Stimulated activated CD4-positive, alpha-beta T cell treated with anti-CD3 and anti-CD28 coated beads, Interleukin-1b, Interleukin-23, amount 100 ng/mL, for 4 hours (primary cell): Measurements from ENCODE around the gene SRCAP.

Source experiments
- DNase-seq, 2 donors: peaks; one replicate each; pipeline ENCODE4 v3.0.0-alpha.2; 2020; ENCODE audit warnings: low read depth in 2 of 2

SRCAP gene

DNA sequence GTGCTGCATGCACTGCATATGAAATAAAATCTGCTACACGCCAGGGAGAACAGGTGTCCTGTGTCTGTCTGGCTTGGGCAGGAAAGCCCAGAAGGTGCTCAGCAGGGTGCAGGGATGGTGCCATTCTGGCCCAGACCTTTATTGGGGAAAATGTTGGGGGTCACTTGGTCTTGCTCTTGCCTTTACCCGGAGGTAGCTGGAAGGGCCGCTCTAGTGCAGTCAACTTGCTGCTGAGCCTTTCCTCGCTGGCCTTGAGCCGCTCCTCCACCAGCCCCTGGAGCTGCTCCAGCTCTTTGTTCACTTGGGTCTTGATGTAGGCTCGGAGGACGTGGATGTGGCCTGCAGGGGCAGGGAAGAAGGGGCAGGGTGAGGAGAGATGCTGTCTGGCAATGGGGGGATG, 58.3 kb downstream of the SRCAP start:
- DNase-seq = no peak

DNA sequence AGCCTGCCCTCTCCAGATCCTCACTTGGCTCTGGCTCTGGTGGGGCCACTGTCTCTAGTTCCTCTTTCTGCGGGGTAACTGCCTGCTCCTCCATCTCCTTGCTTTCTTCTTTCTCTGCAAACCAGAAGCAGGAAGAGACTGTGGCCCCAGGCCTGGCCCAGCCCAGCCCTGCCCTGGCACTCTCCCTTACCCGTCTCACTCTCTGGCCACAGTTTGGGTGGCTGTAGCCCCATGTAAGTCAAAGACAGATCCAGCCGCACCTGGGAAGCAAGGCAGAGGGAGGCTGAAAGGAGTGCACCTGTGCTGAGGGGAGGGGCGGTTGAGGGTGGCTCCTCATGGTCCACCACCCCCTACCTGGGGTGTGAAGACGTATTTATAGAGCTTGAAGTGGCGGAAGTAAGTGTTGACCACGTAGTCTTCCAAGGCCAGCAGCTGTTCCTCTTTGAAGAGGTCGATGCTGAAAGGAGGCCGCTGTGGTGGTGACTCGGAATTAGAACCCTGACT, 60.1 kb downstream of the SRCAP start:
- DNase-seq = no peak

DNA sequence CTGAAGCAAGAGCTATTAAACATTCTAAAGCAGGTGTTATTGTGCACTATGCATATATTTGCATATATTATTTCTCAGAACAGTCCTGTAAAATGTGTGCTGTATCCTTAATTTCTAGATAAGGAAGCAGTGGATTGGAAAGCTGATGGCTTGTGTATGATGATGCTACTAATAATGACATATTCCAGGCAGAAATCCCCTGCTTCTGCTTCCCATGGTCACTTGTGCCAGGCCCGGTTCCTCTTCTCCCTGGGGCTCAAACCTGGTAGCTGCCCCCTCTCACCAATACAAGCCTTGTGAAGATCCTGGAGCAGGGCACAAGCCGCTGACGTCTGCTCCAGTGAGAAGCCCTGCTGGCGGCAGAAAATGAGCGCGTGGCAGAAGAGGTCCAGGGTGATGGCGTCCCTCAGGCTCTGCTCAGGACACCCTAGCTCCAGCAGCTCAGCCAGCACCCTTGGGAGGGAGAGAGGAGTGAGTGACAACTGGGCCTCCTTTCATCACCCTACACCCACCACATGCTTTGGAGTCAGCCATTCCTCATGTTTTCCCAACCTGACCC, 61.1 kb downstream of the SRCAP start:
- no peak for DNase-seq

DNA sequence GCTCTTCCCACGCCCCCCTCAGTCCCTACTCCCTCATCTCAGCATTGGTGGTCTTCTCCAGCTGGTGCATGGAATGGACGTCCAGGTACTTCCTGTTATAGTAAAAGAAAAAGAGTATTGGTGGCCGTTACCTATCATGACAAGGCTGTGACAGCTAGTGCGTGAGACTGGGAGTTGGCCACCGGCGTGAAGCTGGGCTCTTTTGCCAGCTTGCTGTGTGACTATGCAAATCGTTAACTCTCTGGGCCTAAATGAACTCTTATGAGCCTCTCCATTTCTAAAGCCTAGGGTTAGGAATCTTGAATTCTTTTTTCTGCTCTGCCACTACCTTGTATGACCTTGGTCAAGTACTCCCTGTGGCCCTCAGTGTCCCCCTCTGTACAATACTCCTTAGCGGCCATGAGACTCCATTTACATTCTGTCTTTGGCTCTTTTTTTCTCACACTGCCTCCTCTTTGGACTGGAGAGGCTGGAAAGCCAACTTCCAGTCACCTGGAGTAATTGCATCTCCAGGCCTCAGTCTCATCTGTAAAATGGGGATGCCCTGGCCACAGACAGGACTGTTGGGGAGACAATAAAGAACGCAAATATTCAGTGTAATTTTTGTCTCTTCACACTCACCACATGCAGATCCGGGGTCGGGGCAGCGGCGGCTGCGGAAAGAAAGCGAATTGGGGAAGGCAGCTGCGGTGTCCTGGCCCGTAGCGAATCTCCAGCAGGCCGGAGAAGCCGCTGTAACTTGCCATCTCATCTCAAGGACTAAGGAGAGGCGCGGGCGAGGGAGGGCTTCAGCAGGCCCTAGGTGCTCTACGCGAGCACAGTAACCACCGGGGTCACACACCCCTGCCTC, 61.8 kb downstream of the SRCAP start:
- no peak for DNase-seq

DNA sequence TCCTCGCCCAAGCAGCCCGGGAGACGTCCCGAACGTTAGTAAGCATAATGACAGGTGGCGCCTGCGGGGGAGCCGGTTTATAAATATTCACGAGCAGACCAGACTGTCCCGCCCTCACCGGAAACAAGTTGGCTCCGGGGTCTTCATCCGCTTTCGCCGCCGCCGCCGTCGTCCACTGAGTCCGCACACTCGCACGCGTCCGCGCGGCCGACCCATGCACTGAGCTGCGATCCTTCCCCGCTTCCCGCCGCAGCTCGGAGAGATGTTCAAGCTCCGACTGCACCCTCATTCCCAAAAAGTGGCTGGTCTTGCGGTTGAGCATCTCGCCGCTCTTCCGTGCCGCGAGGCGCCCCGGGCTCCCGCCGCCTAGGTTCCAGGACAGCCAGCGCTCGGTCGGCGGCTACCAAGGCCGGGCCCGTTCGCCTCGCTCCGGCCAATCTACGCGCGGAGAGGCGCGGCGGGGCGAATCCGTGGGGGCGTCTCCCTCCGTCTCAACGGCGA, 62.5 kb downstream of the SRCAP start:
- peak in 1 of 2 donors; percentile 37 for DNase-seq

DNA sequence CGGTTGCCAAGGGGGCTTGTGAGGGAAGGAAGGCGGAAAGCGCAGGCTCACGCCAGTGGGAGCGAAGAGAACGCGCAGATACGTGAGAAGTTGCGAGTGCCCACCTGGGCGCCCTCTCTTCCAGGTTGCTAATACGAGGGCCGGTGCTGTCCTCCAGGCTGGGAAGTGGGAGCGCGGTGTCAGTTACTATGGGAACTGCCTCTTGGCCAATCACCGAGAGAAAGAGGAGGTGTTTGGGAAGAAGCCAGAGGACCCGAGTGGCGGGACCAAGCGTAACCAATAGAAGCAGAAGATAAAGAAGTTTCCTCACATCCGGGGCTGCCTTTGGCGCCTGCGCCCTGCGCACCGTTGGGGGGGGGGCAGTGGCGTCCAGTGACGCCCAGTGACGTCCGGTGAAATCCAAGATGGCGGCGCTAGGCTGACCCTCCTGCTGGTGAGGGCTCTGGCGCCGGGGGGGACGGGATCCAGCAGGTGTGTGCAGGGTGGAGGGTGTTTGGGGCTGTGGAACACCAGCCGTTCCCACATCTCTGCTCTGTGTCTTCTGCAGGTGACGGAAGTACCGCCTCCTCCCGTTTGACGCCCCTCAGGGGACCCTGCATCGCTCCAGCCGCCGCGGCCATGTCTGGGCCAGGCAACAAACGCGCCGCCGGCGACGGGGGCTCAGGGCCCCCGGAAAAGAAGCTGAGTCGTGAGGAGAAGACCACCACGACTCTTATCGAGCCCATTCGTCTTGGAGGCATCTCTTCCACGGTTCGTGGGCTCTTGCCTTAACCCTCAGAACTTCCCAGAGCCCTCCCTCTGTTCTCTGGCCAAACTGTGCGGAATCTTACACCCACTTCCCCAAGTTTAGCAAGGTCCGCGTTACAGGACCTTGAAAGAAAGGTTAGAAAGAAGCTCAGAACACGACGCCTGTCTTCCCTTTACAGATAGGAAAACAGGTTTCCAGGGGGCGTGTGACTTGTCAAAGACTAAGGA, 63.2 kb downstream of the SRCAP start, which contains the start of the genes CFAP119 and RNF40:
CFAP119 (minus strand) TSS at position 135 of the 975 bp plus-strand sequence. CDS start 314 bp downstream, outside the sequence.
RNF40 (plus strand) TSS at position 395 of the 975 bp plus-strand sequence; CDS start at position 619, 224 bp downstream.
- DNase-seq = peak; percentile 74 to 82

DNA sequence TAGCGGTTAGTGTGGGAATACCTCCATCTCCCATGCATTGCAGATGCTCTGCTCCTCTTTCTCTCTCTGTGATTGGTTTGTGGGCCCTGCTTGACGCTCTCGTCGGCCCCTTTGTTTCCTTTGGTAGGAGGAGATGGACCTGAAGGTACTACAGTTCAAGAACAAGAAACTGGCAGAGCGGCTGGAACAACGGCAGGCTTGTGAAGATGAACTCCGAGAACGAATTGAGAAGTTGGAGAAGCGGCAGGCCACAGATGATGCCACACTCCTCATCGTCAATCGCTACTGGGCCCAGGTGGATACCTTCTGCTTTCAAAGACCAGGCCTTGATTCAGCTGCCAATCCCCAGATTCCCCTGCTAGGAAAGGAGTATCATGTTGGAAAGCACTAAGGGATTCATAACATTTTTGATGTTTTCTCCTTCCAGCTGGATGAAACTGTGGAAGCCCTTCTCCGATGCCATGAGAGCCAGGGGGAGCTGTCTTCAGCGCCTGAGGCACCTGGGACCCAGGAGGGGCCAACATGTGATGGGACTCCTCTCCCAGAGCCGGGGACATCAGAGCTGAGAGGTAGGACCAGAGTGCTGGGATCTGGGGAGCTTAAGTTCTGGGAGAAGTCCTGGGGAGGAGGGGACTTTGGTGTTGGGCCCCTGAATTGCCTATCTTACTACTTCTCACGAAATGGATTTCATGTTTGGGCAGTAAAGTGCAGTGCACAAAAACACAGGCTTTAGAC, 64.2 kb downstream of the SRCAP start:
- no peak for DNase-seq

DNA sequence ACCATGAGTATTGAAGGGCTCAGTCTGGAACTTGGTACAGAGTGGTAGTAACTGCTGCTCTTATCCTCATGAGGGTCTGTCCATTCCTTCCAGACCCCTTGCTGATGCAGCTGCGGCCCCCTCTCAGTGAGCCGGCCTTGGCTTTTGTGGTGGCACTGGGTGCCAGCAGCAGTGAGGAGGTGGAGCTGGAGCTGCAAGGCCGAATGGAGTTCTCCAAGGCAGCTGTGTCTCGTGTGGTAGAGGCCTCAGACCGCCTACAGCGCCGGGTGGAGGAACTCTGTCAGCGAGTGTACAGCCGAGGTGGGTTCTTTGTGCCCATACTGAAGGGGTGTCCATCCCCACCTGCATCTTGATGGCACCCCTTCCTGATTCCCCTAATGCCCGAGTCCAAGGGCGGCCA, 65.1 kb downstream of the SRCAP start:
- DNase-seq = no peak

DNA sequence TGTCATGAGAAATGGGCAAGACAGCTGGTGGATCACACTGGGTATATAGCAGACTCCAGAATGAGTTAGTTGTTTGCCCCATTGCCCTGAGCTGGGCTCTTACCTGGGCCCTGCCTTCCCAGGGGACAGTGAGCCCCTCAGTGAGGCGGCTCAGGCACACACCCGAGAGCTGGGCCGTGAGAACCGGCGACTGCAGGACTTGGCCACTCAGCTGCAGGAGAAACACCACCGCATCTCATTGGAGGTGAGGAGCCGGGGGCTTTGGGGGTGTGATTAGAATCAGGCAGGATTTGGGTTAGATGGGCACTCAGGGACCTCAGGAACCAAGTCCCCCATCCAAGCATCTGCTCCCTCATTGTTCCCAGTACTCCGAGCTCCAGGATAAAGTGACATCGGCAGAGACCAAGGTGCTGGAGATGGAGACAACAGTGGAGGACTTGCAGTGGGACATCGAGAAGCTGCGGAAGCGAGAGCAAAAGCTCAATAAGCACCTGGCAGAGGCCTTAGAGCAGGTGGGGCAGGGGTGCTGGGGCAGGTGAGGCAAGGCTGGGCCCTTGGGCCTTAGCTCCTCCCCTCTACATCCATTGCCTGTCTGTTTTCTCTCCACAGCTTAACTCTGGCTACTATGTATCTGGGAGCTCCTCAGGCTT, 66.0 kb downstream of the SRCAP start:
- DNase-seq = no peak

DNA sequence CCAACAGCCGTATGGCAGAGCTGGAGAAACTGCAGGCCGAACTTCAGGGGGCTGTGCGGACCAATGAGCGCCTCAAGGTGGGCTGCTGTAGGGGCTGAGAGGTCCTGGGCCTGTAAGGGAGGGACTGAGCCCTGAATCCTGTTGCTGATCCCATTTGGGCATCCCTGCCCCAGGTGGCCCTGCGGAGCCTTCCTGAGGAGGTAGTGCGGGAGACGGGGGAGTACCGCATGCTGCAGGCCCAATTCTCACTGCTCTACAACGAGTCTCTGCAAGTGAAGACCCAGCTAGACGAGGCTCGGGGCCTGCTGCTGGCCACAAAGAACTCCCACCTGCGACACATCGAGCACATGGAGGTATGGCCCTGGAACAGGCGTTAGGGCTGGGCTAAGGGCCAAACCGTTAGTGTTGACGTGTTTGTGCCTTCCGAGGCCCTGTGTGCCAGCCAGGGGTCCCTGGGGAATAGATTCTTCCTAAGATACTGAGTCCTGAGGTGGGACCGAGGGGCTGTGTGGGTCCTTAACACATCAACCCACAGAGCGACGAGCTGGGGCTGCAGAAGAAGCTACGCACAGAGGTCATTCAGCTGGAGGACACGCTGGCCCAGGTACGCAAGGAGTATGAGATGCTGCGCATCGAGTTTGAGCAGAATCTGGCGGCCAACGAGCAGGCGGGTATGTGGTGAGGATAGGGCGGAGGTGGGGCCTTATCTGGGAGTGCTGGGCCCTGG, 67.4 kb downstream of the SRCAP start:
- no peak for DNase-seq

DNA sequence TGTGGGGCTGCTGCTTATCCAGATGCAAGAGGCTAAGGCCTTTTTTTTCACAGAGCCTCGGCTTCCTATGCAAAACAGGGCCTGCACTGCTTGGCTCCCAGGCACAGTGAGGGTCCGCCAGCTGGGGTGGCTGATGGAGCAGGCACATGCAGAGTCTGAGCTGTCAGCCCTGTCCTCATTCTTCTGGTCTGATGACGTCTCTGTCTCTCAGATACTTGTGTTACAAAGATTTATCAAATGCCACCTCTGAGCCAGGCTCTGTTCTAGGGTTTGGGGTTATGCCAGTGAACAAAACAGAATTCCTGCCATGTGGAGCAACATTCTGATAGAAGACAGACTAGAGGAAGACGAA, 67.9 kb downstream of the SRCAP start:
- DNase-seq = no peak

DNA sequence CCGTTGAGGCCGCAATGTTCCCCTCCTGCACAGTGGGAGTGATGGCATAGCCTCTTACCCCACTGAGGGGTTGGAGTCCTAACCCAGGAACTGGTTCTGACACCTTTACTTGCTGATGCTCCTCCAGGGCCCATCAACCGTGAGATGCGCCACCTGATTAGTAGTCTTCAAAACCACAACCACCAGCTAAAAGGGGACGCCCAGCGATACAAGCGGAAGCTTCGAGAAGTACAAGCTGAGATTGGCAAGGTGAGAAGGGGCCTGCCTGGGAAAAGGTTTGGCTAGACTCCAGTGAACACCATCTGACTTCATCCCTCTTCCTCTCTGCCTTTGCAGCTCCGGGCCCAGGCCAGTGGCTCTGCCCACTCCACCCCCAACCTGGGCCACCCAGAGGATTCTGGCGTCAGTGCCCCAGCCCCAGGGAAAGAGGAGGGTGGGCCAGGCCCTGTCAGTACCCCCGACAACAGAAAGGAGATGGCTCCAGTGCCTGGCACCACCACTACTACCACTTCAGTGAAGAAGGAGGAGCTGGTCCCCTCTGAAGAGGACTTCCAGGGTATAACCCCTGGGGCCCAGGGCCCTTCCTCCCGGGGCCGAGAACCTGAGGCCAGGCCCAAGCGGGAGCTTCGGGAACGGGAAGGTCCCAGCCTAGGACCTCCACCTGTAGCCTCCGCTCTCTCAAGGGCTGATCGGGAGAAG, 68.9 kb downstream of the SRCAP start:
- DNase-seq = no peak

DNA sequence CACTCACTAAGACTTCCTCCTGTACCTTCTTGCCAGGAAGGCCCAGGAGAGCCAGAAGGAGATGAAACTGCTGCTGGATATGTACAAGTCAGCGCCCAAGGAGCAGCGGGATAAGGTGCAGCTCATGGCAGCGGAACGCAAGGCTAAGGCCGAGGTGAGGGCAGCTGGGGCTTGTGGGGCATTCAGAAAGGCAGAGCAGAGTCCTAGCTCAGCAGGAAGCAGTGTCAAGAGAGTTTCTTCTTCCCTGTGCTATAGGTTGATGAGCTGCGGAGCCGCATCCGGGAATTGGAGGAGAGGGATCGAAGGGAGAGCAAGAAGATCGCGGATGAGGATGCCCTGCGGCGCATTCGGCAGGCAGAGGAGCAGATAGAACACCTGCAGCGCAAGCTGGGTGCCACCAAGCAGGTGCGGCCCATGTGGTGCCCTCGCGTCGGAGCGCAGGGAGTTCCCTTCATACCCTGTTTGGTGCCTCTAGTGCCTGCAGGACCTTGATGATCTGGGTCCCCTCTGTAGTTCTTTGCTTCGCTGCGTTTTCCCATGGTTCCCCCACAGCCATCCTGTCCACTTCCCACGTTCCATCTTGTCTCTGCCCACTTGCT, 69.7 kb downstream of the SRCAP start:
- no peak for DNase-seq

DNA sequence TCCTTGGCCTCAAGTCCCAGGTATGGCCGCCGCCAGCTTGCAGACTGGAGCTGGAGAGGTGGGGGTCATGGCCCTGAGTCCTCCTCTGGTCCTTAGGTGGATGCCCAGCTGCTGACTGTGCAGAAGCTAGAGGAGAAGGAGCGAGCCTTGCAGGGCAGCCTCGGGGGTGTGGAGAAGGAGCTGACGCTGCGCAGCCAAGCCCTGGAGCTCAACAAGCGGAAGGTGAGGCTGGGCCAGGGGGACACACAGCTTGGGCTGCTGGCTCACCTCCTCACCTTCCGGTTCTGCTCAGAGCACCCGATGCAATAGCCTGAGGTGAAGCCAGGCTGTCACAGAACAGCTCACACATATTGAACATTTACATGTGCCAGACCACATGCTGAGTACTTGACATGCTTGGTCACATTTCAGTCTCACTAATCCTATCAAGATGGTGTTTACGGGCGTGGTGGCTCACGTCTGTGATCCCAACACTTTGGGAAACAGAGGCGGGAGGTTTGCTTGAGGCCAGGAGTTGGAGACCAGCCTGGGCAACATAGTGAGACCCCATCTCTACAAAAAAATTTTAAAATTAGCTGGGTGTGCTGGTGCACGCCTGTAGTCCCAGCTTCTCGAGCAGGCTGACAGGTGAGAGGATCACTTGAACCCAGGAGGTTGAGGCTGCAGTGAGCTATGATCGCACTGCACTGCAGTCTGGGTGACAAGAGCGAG, 70.6 kb downstream of the SRCAP start:
- DNase-seq = no peak

DNA sequence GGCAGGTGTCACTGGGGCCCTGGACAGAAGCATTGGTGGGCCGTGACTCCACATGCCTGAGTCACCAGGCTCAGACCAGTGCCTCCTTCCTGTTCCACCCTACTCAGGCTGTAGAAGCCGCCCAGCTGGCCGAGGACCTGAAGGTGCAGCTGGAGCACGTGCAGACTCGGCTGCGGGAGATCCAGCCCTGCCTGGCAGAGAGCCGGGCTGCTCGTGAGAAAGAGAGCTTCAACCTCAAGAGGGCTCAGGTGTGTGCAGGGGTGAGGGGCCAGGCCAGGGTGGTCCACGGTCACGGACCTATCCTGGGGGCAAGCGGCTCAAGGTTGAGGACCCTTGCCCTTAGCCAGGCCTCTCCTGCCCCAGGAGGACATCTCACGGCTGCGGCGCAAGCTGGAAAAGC, 72.8 kb downstream of the SRCAP start:
- no peak for DNase-seq

DNA sequence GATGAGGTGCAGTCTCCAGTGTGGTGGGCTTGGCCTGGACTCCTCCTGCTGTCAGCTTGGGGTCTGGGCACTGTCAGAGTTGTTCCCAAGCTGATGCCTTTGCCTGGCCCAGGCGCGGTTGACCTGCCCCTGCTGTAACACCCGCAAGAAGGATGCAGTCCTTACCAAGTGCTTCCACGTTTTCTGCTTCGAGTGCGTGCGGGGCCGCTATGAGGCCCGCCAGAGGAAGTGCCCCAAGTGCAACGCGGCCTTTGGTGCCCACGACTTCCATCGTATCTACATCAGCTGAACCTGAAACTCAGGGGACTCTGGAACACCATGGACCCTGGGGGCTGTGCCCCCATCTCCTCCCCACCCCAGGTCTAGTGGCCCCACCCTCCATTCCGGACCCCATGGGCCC, 74.9 kb downstream of the SRCAP start:
- DNase-seq = no peak

DNA sequence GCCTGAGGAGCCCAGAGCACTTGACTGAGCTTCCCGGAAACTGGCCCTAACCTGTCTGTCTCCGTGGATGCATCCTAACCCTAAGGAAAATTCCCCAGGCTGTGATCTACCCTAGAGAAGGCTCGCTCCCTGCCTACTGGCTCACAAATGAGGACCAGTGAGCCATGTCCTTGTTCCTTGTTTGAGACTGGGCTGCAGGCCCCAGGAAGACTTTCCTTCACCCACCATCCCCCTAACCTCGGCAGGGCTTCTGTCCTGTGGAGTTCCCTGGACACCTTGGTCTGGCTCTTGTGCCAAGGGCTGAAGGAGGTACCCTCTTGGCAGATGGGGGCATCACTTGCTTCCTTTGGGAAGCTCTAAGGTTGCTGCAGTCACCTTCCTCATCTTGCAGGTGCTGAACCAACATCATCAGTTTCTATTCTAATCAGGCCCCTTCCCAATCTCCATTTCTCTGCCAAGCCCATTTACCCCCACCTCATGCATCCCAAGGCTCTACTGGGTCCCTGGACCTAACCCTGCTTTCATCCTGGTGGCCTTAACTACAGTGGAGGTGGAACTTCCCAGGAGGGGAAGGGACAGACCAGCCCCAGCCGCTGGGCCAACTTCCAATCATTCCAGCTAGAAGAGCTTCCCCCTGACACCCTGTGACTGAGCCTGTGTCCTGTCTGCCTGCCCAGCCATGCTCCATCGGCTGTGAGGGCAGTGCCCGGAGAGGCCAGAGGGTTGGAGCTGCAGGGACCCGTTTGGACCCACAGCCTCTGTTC, 75.6 kb downstream of the SRCAP start:
- no peak for DNase-seq

DNA sequence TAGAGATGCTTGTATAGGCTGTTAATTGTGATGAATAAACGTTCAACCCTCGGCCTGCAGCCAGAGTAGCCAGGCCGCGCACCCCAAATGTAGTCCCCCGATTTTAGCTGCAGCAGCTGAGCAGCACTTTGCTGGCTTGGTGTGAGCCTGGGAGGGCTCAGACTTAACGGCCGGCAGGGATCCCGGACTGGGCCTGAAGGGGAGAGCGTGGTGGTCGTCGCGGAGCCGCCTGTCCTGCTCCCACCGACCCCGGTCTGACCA, 76.1 kb downstream of the SRCAP start:
- DNase-seq = no peak
